SK-N-SH (cell line): ENCODE measurements around the gene ATXN2. TPM values are rescaled to one million over a fixed set of nuclear protein-coding genes. Genes with fewer than 3 reads are reported as not detected.

Experiments used
- CTCF ChIA-PET: fragments of 300-600, 350-600 bp; formaldehyde crosslinking; extraction: SDS; loops from one replicate; lab custom pipeline; 2021; lab: Yijun Ruan, JAX
- POLR2A ChIA-PET: fragments of 350-600 bp; sonication (Branson Sonifier 250); formaldehyde crosslinking; extraction: SDS; loops from one replicate; lab custom pipeline; 2020; ENCODE audit warnings: antibody characterized with exemption, inconsistent platforms; lab: Yijun Ruan, JAX
- DNase-seq: peaks from one replicate; pipeline ENCODE4 v3.0.0; 2012
- H2AFZ ChIP-seq: fragments of 200-600 bp; sonication (generic); 2 replicates; pipeline ENCODE4 v1.8.1; 2016; ENCODE audit warnings: antibody characterized with exemption, mild to moderate bottlenecking, low read depth
- H3F3A ChIP-seq: fragments of 200-600 bp; sonication (generic); replicated peaks from 2 replicates; pipeline ENCODE3; 2016; ENCODE audit warnings: antibody characterized with exemption, mild to moderate bottlenecking; ENCODE audit not compliant: insufficient read depth
- H3K27ac ChIP-seq, 2 experiments: fragments of 200-500 bp in 1 of 2; fragments of 200-600 bp in 1 of 2; sonication (Bioruptor generic) in 1 of 2; sonication (generic), shearing (Covaris generic) in 1 of 2; 2 replicates each; pipeline versions ENCODE4 v1.5.1 to v1.6.1; 2014 to 2016; ENCODE audit warnings: low read depth in 2 of 2, inconsistent platforms in 1 of 2, low read length in 1 of 2, mild to moderate bottlenecking in 1 of 2, mixed read lengths in 1 of 2
- H3K27me3 ChIP-seq: fragments of 200-600 bp; sonication (generic), shearing (Covaris generic); 2 replicates; pipeline ENCODE4 v1.6.1; 2016; ENCODE audit warnings: mixed run types; ENCODE audit not compliant: insufficient read depth
- H3K36me3 ChIP-seq, 2 experiments: fragments of 200-500 bp in 1 of 2; fragments of 200-600 bp in 1 of 2; sonication (Bioruptor generic) in 1 of 2; sonication (generic) in 1 of 2; replicated peaks in 1 of 2; 2 replicates each; pipeline versions ENCODE3 to v1.5.1; 2014 to 2016; ENCODE audit warnings: low read length in 1 of 2, mild to moderate bottlenecking in 1 of 2; ENCODE audit not compliant: insufficient read depth in 2 of 2, control insufficient read depth in 1 of 2
- H3K4me1 ChIP-seq, 2 experiments: fragments of 200-500 bp in 1 of 2; fragments of 200-600 bp in 1 of 2; sonication (Bioruptor generic) in 1 of 2; sonication (generic), shearing (Covaris generic) in 1 of 2; 2 replicates each; pipeline versions ENCODE4 v1.5.1 to v1.6.1; 2014 to 2016; ENCODE audit warnings: low read depth in 1 of 2, low read length in 1 of 2, mixed run types in 1 of 2; ENCODE audit not compliant: insufficient read depth in 2 of 2, control insufficient read depth in 1 of 2
- H3K4me2 ChIP-seq: fragments of 200-600 bp; sonication (generic), shearing (Covaris generic); 2 replicates; pipeline ENCODE4 v1.6.1; 2017; ENCODE audit warnings: mixed run types
- H3K4me3 ChIP-seq, 2 experiments: fragments of 200-500 bp in 1 of 2; fragments of 200-600 bp in 1 of 2; sonication (Bioruptor generic) in 1 of 2; sonication (generic), shearing (Covaris generic) in 1 of 2; 2 replicates each; pipeline versions ENCODE4 v1.5.1 to v1.8.1; 2014 to 2016; ENCODE audit warnings: low read depth in 2 of 2, inconsistent platforms in 1 of 2, low read length in 1 of 2, mild to moderate bottlenecking in 1 of 2, mixed read lengths in 1 of 2, moderate library complexity in 1 of 2
- H3K79me2 ChIP-seq: fragments of 200-600 bp; sonication (generic); 2 replicates; pipeline ENCODE4 v1.8.1; 2017; ENCODE audit warnings: mild to moderate bottlenecking; ENCODE audit not compliant: insufficient read depth
- H3K9ac ChIP-seq: fragments of 200-600 bp; sonication (generic); 2 replicates; pipeline ENCODE4 v1.6.1; 2017; ENCODE audit warnings: mixed run types
- H3K9me2 ChIP-seq: fragments of 200-600 bp; sonication (generic); 2 replicates; pipeline ENCODE4 v1.6.1; 2017; ENCODE audit warnings: mixed run types
- H3K9me3 ChIP-seq: fragments of 200-600 bp; sonication (generic); 2 replicates; pipeline ENCODE4 v1.6.1; 2017; ENCODE audit warnings: mixed run types, mild to moderate bottlenecking, moderate library complexity
- H4K20me1 ChIP-seq: fragments of 200-600 bp; sonication (generic); 2 replicates; pipeline ENCODE4 v1.6.1; 2017; ENCODE audit warnings: mild to moderate bottlenecking, mixed run types; ENCODE audit not compliant: insufficient read depth
- CTCF ChIP-seq: fragments of 200-600 bp; sonication (generic); IDR thresholded peaks from 2 replicates; pipeline ENCODE4 v1.6.1; 2017; ENCODE audit warnings: antibody characterized with exemption, mild to moderate bottlenecking, moderate library complexity
- EP300 ChIP-seq, 2 experiments: IDR thresholded peaks; 2 replicates each; pipeline versions ENCODE4 v1.4.0 to v1.6.1; 2012; ENCODE audit warnings: borderline replicate concordance in 1 of 2, low read depth in 1 of 2, low read length in 1 of 2
- FOSL2 ChIP-seq: IDR thresholded peaks from 2 replicates; pipeline ENCODE4 v1.4.0; 2012; ENCODE audit warnings: low read depth, mild to moderate bottlenecking, moderate library complexity, borderline replicate concordance
- IRF3 ChIP-seq: fragments of 150-350 bp; IDR thresholded peaks from 2 replicates; pipeline ENCODE4 v1.6.1; 2016; ENCODE audit warnings: mild to moderate bottlenecking, low read depth, low read length
- NFIC ChIP-seq: IDR thresholded peaks from 2 replicates; pipeline ENCODE4 v1.4.0; 2012; ENCODE audit warnings: borderline replicate concordance
- RAD21 ChIP-seq: IDR thresholded peaks from 2 replicates; pipeline ENCODE4 v1.6.1; 2012; ENCODE audit warnings: mild to moderate bottlenecking, low read length
- RXRA ChIP-seq: IDR thresholded peaks from 2 replicates; pipeline ENCODE4 v1.4.0; 2012; ENCODE audit warnings: low read depth, mild to moderate bottlenecking, borderline replicate concordance
- SIN3A ChIP-seq: IDR thresholded peaks from 2 replicates; pipeline ENCODE4 v1.6.1; 2012; ENCODE audit warnings: low read depth, mild to moderate bottlenecking, low read length, moderate library complexity, borderline replicate concordance
- SMC3 ChIP-seq: IDR thresholded peaks from 2 replicates; pipeline ENCODE4 v1.6.1; 2012; ENCODE audit warnings: low read depth, low read length, improper control_type of control experiment
- WGBS: methylation state at CpG from one replicate; pipeline ENCODE4 v1.1.6; 2017; ENCODE audit warnings: low lambda C conversion rate; 5-methylcytosine and 5-hydroxymethylcytosine counted together
- polyA plus RNA-seq, 3 experiments: library from polyadenylated mRNA; depleted of rRNA; stranded (reverse); fragments of >200 nt; gene quantifications; 2 replicates each; pipeline ENCODE4 v1.2.3, GENCODE V29; 2012
- TF ChIP-seq, protein P1 (sequence below): IDR thresholded peaks from 2 replicates; pipeline ENCODE4 v1.4.0; 2012; ENCODE audit warnings: low read depth, borderline replicate concordance

Gene ATXN2
- polyA plus RNA-seq, 1 of the 3 experiments (the other 2 are of a cell fraction) = 35.7 TPM

DNA sequence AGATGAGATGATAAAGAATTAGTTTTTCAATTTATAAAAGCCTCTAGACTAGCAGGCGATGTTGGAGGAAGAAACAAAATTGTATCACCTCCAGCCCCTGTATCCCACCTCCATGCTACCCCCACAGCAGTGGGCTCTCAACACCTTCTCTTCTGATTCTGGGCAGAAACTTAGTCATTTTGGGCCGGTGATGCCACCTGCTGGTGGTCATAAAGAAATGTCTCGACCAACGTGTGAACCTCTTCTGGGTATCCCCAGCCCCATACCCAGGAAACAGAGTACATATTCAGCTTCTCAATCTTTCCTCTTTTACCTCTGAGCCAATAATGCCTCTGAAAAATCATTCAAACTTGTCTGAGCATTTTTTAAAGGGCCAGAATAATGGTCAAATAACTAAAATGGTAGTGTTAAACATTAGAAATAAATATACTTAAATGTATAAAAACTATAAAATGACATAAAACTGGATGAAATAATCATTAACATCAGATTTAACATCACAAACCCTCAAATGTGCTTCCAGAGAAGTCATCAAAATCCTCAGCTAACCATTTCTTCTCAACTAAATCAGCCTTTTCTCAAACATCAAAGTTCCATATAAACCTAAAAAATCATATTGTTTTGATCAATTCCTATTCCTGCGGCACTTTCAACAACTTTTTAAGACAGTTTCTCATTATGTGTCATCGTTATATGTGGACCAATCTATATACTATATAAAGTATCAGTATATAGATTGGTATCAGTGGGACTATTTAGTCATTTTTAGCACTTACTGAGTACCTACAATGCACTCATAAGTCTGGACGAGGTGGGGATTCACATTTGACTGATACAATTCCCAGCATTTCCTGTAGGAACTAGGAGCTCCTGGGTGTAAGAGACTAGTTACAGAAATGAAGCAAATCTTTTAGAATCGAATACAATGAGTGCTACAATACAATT lies 69.4 kb downstream of the ATXN2 start:
- no peaks in the 10 kb centered on the region for H3F3A ChIP-seq
- peaks cover 21% of the 10 kb centered on the region for H4K20me1 ChIP-seq
- H3K4me2 ChIP-seq = no peak overlapping the region
- CTCF ChIA-PET = interaction anchor here (0.6 to 5.2 kb wide), 14 partner anchors 9 to 142 kb away, joined by 3 to 59 read pairs (median 6); no protein-coding TSS in a partner anchor
- peak; percentile 78 for DNase-seq
- POLR2A ChIA-PET = no interaction called here
- H3K9me2 ChIP-seq = no peaks in the 10 kb centered on the region
- H3K4me1 ChIP-seq = no peaks in the 10 kb centered on the region
- TF ChIP-seq FOSL2 (no peak), CTCF (peak; percentile 80), RAD21 (peak; percentile 68), SMC3 (peak; percentile 48; the same call in 1 of the 2 replicates), SIN3A (0 out of 2 replicates have a peak, but pooled peaks have one; percentile 27)
- no peaks in the 10 kb centered on the region for H3K9me3 ChIP-seq
- H3K9ac ChIP-seq = no peak overlapping the region
- WGBS = 46% methylated on average over 8 of the region's 8 CpGs
- no peaks in the 10 kb centered on the region for H3K27me3 ChIP-seq
- H3K36me3 ChIP-seq = peaks cover 34 to 60% of the 10 kb centered on the region in 2 experiments
- H3K4me3 ChIP-seq = no peak overlapping the region; a peak in 1 of 4 replicates
- no peak overlapping the region for H2AFZ ChIP-seq
- H3K27ac ChIP-seq = 0 out of 4 replicates have a peak overlapping the region, but pooled peaks of 1 of the 2 experiments have one; percentile 12
- peaks cover 78% of the 10 kb centered on the region for H3K79me2 ChIP-seq

GRCh38 chr12:111523587-111524167 lies 75.4 kb downstream of the ATXN2 start:
- Histone ChIP-seq H3K9me3 (no peaks in the 10 kb centered on the region), H3K9ac (no peak overlapping the region), H3K27me3 (no peaks in the 10 kb centered on the region), H3F3A (peaks cover 14% of the 10 kb centered on the region)
- TF ChIP-seq EP300 (IDR thresholded peaks at IDR 0.05; ENCODE audit: borderline replicate concordance in 1 of 2, low read depth in 1 of 2, low read length in 1 of 2) = no peak
- TF ChIP-seq, protein P1, sequence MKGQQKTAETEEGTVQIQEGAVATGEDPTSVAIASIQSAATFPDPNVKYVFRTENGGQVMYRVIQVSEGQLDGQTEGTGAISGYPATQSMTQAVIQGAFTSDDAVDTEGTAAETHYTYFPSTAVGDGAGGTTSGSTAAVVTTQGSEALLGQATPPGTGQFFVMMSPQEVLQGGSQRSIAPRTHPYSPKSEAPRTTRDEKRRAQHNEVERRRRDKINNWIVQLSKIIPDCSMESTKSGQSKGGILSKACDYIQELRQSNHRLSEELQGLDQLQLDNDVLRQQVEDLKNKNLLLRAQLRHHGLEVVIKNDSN = no peak
- no peak for TF ChIP-seq RXRA
- TF ChIP-seq FOSL2 = no peak
- no peak for TF ChIP-seq NFIC
- no peak for TF ChIP-seq IRF3
- TF ChIP-seq, all 33 proteins: peak for 0
- Histone ChIP-seq H4K20me1 (peaks cover 4% of the 10 kb centered on the region), H3K4me3 (no peak overlapping the region), H3K4me2 (no peak overlapping the region), H3K36me3 (peaks cover 71 to 90% of the 10 kb centered on the region in 2 experiments), H3K27ac (no peak overlapping the region), H3K79me2 (peaks cover 66% of the 10 kb centered on the region; the same call in 1 of the 2 replicates), H2AFZ (no peak overlapping the region), H3K9me2 (no peaks in the 10 kb centered on the region), H3K4me1 (no peaks in the 10 kb centered on the region)
- WGBS = 97% methylated on average over 5 of the region's 5 CpGs
- ChIA-PET POLR2A (no interaction called here), CTCF (interaction anchor here (0.7 to 1.4 kb wide), 3 partner anchors 16 to 127 kb away, joined by 3 to 7 read pairs (median 3); no protein-coding TSS in a partner anchor)
- DNase-seq = no peak
